Heart right ventricle (tissue), 16 donors: ENCODE data around the gene BLACAT1. TPM values are rescaled to one million over a fixed set of nuclear protein-coding genes. Genes with fewer than 3 reads are reported as not detected.

Source experiments
- ATAC-seq, 8 donors: fragments of 200-7000 bp; cut with Tn5 transposase; one replicate each; pipeline ENCODE4 v1.9.1; 2020; ENCODE audit warnings: mild to moderate bottlenecking in 8 of 8, moderate library complexity in 8 of 8, moderate number of reproducible peaks in 1 of 8
- DNase-seq, 2 donors: peaks; one replicate each; pipeline ENCODE4 v3.0.0-alpha.2; 2020
- H3K27ac ChIP-seq, 10 donors: fragments of 200-600 bp; sonication (generic) in 2 of 10; one replicate each; pipeline versions ENCODE4 v1.5.0 to v1.8.0; 2020 to 2022; ENCODE audit warnings: mild to moderate bottlenecking in 3 of 10
- H3K27me3 ChIP-seq, 7 donors: fragments of 200-600 bp; one replicate each; pipeline ENCODE4 v1.8.0; 2021 to 2022; ENCODE audit warnings: mild to moderate bottlenecking in 2 of 7
- H3K36me3 ChIP-seq, 9 donors: fragments of 200-600 bp; sonication (generic) in 1 of 9; one replicate each; pipeline versions ENCODE4 v1.5.0 to v1.8.0; 2020 to 2022; ENCODE audit warnings: mild to moderate bottlenecking in 2 of 9
- H3K4me1 ChIP-seq, 9 donors: fragments of 200-600 bp; sonication (generic) in 1 of 9; one replicate each; pipeline versions ENCODE4 v1.5.0 to v1.8.0; 2020 to 2022; ENCODE audit warnings: mild to moderate bottlenecking in 4 of 9
- H3K4me3 ChIP-seq, 10 donors: fragments of 200-600 bp; sonication (generic) in 2 of 10; one replicate each; pipeline versions ENCODE4 v1.5.0 to v1.8.0; 2020 to 2022; ENCODE audit warnings: mild to moderate bottlenecking in 7 of 10, moderate library complexity in 2 of 10
- H3K9me3 ChIP-seq, 11 donors: fragments of 200-600 bp in 10 of 11; sonication (generic) in 2 of 11; one replicate each; pipeline versions ENCODE4 v1.5.0 to v1.8.0; 2013 to 2022; ENCODE audit warnings: mild to moderate bottlenecking in 2 of 11, control low read depth in 1 of 11, moderate library complexity in 1 of 11
- CTCF ChIP-seq, 9 donors: fragments of 200-600 bp; sonication (generic) in 2 of 9; IDR thresholded peaks; one replicate each; pipeline versions ENCODE4 v1.5.0 to v1.8.0; 2021 to 2022; ENCODE audit warnings: antibody characterized with exemption in 9 of 9, mild to moderate bottlenecking in 5 of 9, moderate library complexity in 1 of 9
- WGBS, 2 donors: extraction: QIAGEN DNeasy Blood & Tissue Kit; methylation state at CpG; one replicate each; pipeline ENCODE4 v1.1.7; 2013; ENCODE audit warnings: inconsistent platforms in 1 of 2; 5-methylcytosine and 5-hydroxymethylcytosine counted together
- intact Hi-C, 10 donors: fragments of 100-400 bp; cut with DNase I; formaldehyde crosslinking; loops; one replicate each; pipeline versions ENCODE4 v1.11.1 to v1.14.2; 2022
- polyA plus RNA-seq, 2 donors: library from polyadenylated mRNA; stranded (reverse); fragments of 200-250 nt; gene quantifications; one replicate each; pipeline ENCODE4 v1.2.3, GENCODE V29; 2013
- total RNA-seq, 10 donors: library from RNA; stranded (reverse); fragmentation: NEBNext Ultra II Directional in 3 of 10; extraction: Animal tissue kit (Norgen Biotek cat#: 25700) in 3 of 10; gene quantifications; one replicate each; pipeline versions ENCODE4 v1.2.1 to v1.2.4, GENCODE V29; 2021 to 2023
- donor health status: Arrhythmogenic right ventricular cardiomyopathy.
- donor health status: ischemic (EF 13 %, LVEDD 7.1; RV severe dilation, severe dysfunction).
- donor health status: healthy with polysubstance abuse.
- donor health status: DM: no; HTN: yes; CAD: no.
- donor health status: DM: no; HTN: no; CAD: no.
- donor health status: ischemic (EF 25% LVEDD 6.9; RV normal size, moderate dysfunction).
- donor health status: ischemic (EF 25% LVEDD 5.7; RV mildly dilated, moderate dysfunction).
- donor health status: healthy.
- donor health status: DM: yes; HTN: yes; CAD: no.
- donor health status: Ischemic cardiomyopathy.
- donor health status: ischemic (EF 35%, LVEDD 5.7; RV mildly dilated, moderate dysfunction).
- donor health status: nonischemic (EF 11% LVEDD 7.7; RV severe dilation, severe dysfunction).
- donor health status: DM: yes; HTN: yes; CAD: no.
- donor health status: PGD.
- donor health status: ischemic (EF 29% LVEDD 5.4; RV normal size, mild dysfunction).
- donor health status: nonischemic (EF 23%, LVEDD 6.1; RV moderate dilation, normal function).

The BLACAT1 gene
- total and polyA plus RNA-seq, 12 donors: 0.15 TPM; not detected in 11

- intact Hi-C loops: loop anchor here in 3 of 10 donors (5.0 to 10.0 kb wide), 2 partner anchors 35 to 77 kb away; partner anchors contain the start of gene KLHDC8A (in 1 of the 3)
- peaks cover 0 to 15% (median 8%) of the 10 kb centered on the region in 9 donors for H3K4me1 ChIP-seq
- TF ChIP-seq CTCF (IDR thresholded peaks at IDR 0.05): no peak
- H3K27me3 ChIP-seq: peaks cover 0 to 16% (median 0%) of the 10 kb centered on the region in 7 donors
- H3K36me3 ChIP-seq: no peaks in the 10 kb centered on the region
- DNase-seq (no peak), ATAC-seq (no peak)
- H3K4me3 ChIP-seq: no peak overlapping the region
- 77 to 78% methylated on average over 2 of the region's 2 CpGs for WGBS, 2 donors
- H3K27ac ChIP-seq: no peak overlapping the region
- H3K9me3 ChIP-seq: no peaks in the 10 kb centered on the region
Measured at GRCh38 chr1:205432116-205432515, 23.7 kb downstream of the BLACAT1 start.

GRCh38 chr1:205430696-205431305 is 25.0 kb downstream of the BLACAT1 start:
- H3K4me1 ChIP-seq: peaks cover 0 to 9% (median 7%) of the 10 kb centered on the region in 9 donors
- DNase-seq: peak; percentile 51 to 60
- H3K27ac ChIP-seq: peak overlapping the region in 2 of 10 donors; percentile 10 to 35
- H3K9me3 ChIP-seq: no peaks in the 10 kb centered on the region
- TF ChIP-seq CTCF (IDR thresholded peaks at IDR 0.05): peak; percentile 59 to 87 (median 78)
- intact Hi-C loops: loop anchor here in 6 of 10 donors (1.0 to 10.0 kb wide), 6 partner anchors 18 to 76 kb away; partner anchors contain the start of gene KLHDC8A (in 1 of the 6)
- peak overlapping the region; percentile 12 to 60 (median 53) for H3K4me3 ChIP-seq
- WGBS, 2 donors: 7% methylated on average over 32 of the region's 32 CpGs
- ATAC-seq: peak; percentile 65 to 85 (median 80)
- no peaks in the 10 kb centered on the region for H3K36me3 ChIP-seq
- H3K27me3 ChIP-seq: peaks cover 0 to 14% (median 0%) of the 10 kb centered on the region in 7 donors

GRCh38 chr1:205429762-205430695 is 25.8 kb downstream of the BLACAT1 start:
- peak in 1 of 8 donors; percentile 7 for ATAC-seq
- no peak for DNase-seq
- intact Hi-C loops: loop anchor here in 6 of 10 donors (1.0 to 10.0 kb wide), 7 partner anchors 17 to 75 kb away; partner anchors contain the start of gene KLHDC8A (in 2 of the 6)

More at GRCh38 chr1:205429762-205430695, 25.8 kb downstream of the BLACAT1 start:
- Histone ChIP-seq H3K4me1 (peaks cover 0 to 9% (median 7%) of the 10 kb centered on the region in 9 donors), H3K36me3 (no peaks in the 10 kb centered on the region), H3K4me3 (peak overlapping the region; percentile 12 to 60 (median 53)), H3K27me3 (peaks cover 0 to 12% (median 0%) of the 10 kb centered on the region in 7 donors), H3K27ac (peak overlapping the region in 2 of 10 donors; percentile 10 to 35), H3K9me3 (no peaks in the 10 kb centered on the region)
- no peak for TF ChIP-seq CTCF (IDR thresholded peaks at IDR 0.05)
- WGBS, 2 donors: 61 to 62% methylated on average over 29 of the region's 29 CpGs
